OCI-LY1 (cell line): ENCODE results near the gene APBA3.

Source experiments
- EZH2 ChIP-seq: fragments of 200-600 bp; sonication (generic), shearing (Covaris generic); IDR thresholded peaks from 2 replicates; pipeline ENCODE4 v1.8.0; 2017; ENCODE audit warnings: borderline replicate concordance, mixed run types, mild to moderate bottlenecking, antibody characterized with exemption, low read length, moderate library complexity, mixed read lengths
- TF ChIP-seq, protein P1 (sequence below): fragments of 200-600 bp; sonication (generic), shearing (Covaris generic); IDR thresholded peaks from 2 replicates; pipeline ENCODE4 v1.5.1; 2017; ENCODE audit warnings: mild to moderate bottlenecking, antibody characterized with exemption, low read length, moderate library complexity, mixed read lengths

DNA sequence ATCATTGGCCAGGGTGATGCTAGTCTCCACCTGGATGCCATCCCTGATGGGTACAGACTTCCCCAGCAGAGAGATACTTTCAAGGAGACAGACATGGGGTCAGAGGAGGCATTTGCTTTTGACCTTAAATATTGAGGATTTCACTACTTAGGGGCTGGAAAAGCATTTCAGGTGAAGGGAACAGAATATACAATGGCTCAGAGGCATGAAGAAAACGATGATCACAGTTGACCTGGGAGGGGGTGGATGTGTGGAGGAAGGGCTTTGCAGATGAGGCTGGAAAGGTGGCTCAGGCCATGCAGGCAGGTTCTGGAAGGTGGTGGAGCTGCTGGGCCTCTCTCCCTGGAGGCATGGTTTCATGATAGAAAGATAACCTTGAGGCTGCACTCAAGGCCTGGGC lies 20.8 kb upstream of the APBA3 start:
- no peak for TF ChIP-seq EZH2
- TF ChIP-seq, protein P1, sequence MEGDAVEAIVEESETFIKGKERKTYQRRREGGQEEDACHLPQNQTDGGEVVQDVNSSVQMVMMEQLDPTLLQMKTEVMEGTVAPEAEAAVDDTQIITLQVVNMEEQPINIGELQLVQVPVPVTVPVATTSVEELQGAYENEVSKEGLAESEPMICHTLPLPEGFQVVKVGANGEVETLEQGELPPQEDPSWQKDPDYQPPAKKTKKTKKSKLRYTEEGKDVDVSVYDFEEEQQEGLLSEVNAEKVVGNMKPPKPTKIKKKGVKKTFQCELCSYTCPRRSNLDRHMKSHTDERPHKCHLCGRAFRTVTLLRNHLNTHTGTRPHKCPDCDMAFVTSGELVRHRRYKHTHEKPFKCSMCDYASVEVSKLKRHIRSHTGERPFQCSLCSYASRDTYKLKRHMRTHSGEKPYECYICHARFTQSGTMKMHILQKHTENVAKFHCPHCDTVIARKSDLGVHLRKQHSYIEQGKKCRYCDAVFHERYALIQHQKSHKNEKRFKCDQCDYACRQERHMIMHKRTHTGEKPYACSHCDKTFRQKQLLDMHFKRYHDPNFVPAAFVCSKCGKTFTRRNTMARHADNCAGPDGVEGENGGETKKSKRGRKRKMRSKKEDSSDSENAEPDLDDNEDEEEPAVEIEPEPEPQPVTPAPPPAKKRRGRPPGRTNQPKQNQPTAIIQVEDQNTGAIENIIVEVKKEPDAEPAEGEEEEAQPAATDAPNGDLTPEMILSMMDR, result no peak
